22Rv1 (cell line): ENCODE results near the gene TMEM222.

Source experiments
- H3K27ac ChIP-seq: fragments of 450-650 bp; 2 replicates; pipeline ENCODE4 v1.5.1; 2017
- CTCF ChIP-seq: fragments of 450-650 bp; IDR thresholded peaks from 2 replicates; pipeline ENCODE4 v1.5.1; 2017; ENCODE audit warnings: mild to moderate bottlenecking
- ZFX ChIP-seq: fragments of 450-650 bp; IDR thresholded peaks from 2 replicates; pipeline ENCODE4 v1.6.1; 2017; ENCODE audit warnings: antibody characterized with exemption, borderline replicate concordance

Gene TMEM222

GRCh38 chr1:27356277-27356618, 34.3 kb downstream of the TMEM222 start:
- TF ChIP-seq ZFX, result no peak
- no peak for TF ChIP-seq CTCF
- H3K27ac ChIP-seq, result no peak overlapping the region

GRCh38 chr1:27356619-27357280, 34.8 kb downstream of the TMEM222 start:
- H3K27ac ChIP-seq, result peak overlapping the region; percentile 39; the same call in 1 of the 2 replicates
- no peak for TF ChIP-seq CTCF
- TF ChIP-seq ZFX, result no peak

GRCh38 chr1:27357281-27358037, 35.5 kb downstream of the TMEM222 start:
- TF ChIP-seq CTCF (peak; percentile 95), ZFX (no peak)
- peak overlapping the region; percentile 39; the same call in 1 of the 2 replicates for H3K27ac ChIP-seq

GRCh38 chr1:27358038-27358927, 36.3 kb downstream of the TMEM222 start:
- H3K27ac ChIP-seq, result peak overlapping the region; percentile 39; the same call in 1 of the 2 replicates
- TF ChIP-seq CTCF (no peak), ZFX (no peak)

GRCh38 chr1:27358928-27359313, 37.0 kb downstream of the TMEM222 start:
- TF ChIP-seq ZFX (no peak), CTCF (no peak)
- no peak overlapping the region for H3K27ac ChIP-seq

GRCh38 chr1:27359822-27360158, 37.8 kb downstream of the TMEM222 start:
- H3K27ac ChIP-seq, result no peak overlapping the region
- TF ChIP-seq CTCF (no peak), ZFX (no peak)
